Keratinocyte (primary cell): ENCODE data around the gene SLC45A2. TPM values are rescaled to one million over a fixed set of nuclear protein-coding genes. Genes with fewer than 3 reads are reported as not detected.

ENCODE experiments used
- DNase-seq: peaks from one replicate; pipeline ENCODE4 v3.0.0-alpha.2; 2011; ENCODE audit warnings: low read depth, missing footprints, low spot score
- FAIRE-seq: peaks from 2 replicates; lab custom pipeline; 2011; peaks lifted over from hg19 to GRCh38; lab: Jason Lieb, UNC
- H2AFZ ChIP-seq: 2 replicates; pipeline ENCODE4 v1.6.0; 2012; ENCODE audit warnings: low read length, control low read depth, inconsistent platforms; ENCODE audit not compliant: control insufficient read depth
- H3K27ac ChIP-seq: 2 replicates; pipeline ENCODE4 v1.5.1; 2011; ENCODE audit warnings: low read length; ENCODE audit not compliant: control insufficient read depth, insufficient read depth
- H3K27me3 ChIP-seq: 3 replicates; pipeline ENCODE4 v1.6.0; 2011; ENCODE audit warnings: low read length; ENCODE audit not compliant: control insufficient read depth, insufficient read depth; ENCODE audit errors: extremely low read depth
- H3K36me3 ChIP-seq, 2 experiments: 2 replicates in 1 of 2; 3 replicates in 1 of 2; pipeline ENCODE4 v1.5.1; 2011; ENCODE audit warnings: low read length in 2 of 2, mild to moderate bottlenecking in 1 of 2; ENCODE audit not compliant: control insufficient read depth in 2 of 2, insufficient read depth in 2 of 2; ENCODE audit errors: extremely low read depth in 1 of 2
- H3K4me1 ChIP-seq: 3 replicates; pipeline ENCODE4 v1.5.1; 2011; ENCODE audit warnings: low read length; ENCODE audit not compliant: control insufficient read depth, insufficient read depth; ENCODE audit errors: extremely low read depth
- H3K4me2 ChIP-seq: 3 replicates; pipeline ENCODE4 v1.6.0; 2011; ENCODE audit warnings: low read depth, low read length; ENCODE audit not compliant: control insufficient read depth, insufficient read depth; ENCODE audit errors: extremely low read depth
- H3K4me3 ChIP-seq, 3 experiments: fragments of 200-600 bp in 1 of 3; sonication (generic) in 1 of 3; 2 replicates in 2 of 3; 3 replicates in 1 of 3; pipeline ENCODE4 v1.5.1; 2011 to 2016; ENCODE audit warnings: low read length in 3 of 3, mild to moderate bottlenecking in 3 of 3, control low read depth in 2 of 3, inconsistent platforms in 1 of 3, low read depth in 1 of 3, mixed read lengths in 1 of 3, mixed run types in 1 of 3, moderate library complexity in 1 of 3; ENCODE audit not compliant: control insufficient read depth in 2 of 3, insufficient read depth in 2 of 3; ENCODE audit errors: extremely low read depth in 1 of 3
- H3K79me2 ChIP-seq: 2 replicates; pipeline ENCODE4 v1.6.0; 2012; ENCODE audit warnings: low read length; ENCODE audit not compliant: control insufficient read depth, insufficient read depth
- H3K9ac ChIP-seq: 3 replicates; pipeline ENCODE4 v1.6.0; 2011; ENCODE audit warnings: low read length; ENCODE audit not compliant: control insufficient read depth, insufficient read depth; ENCODE audit errors: extremely low read depth
- H3K9me1 ChIP-seq: 3 replicates; pipeline ENCODE4 v1.6.0; 2011; ENCODE audit warnings: low read length; ENCODE audit not compliant: control insufficient read depth, insufficient read depth; ENCODE audit errors: extremely low read depth
- H3K9me3 ChIP-seq: 2 replicates; pipeline ENCODE4 v1.5.1; 2012; ENCODE audit warnings: low read depth, low read length; ENCODE audit not compliant: control insufficient read depth
- H4K20me1 ChIP-seq: 3 replicates; pipeline ENCODE4 v1.6.0; 2011; ENCODE audit warnings: low read length; ENCODE audit not compliant: control insufficient read depth, insufficient read depth; ENCODE audit errors: extremely low read depth
- CTCF ChIP-seq, 3 experiments: IDR thresholded peaks in 1 of 3; conservative IDR thresholded peaks in 1 of 3; optimal IDR thresholded peaks in 1 of 3; 2 replicates in 2 of 3; 3 replicates in 1 of 3; pipeline versions ENCODE3 to v1.5.1; 2011; ENCODE audit warnings: low read length in 3 of 3, mild to moderate bottlenecking in 3 of 3, moderate library complexity in 2 of 3, control low read depth in 1 of 3, inconsistent platforms in 1 of 3; ENCODE audit not compliant: insufficient read depth in 2 of 3; ENCODE audit errors: extremely low read depth in 1 of 3
- EZH2 ChIP-seq: IDR thresholded peaks from one replicate; pipeline ENCODE4 v1.6.1; 2012; ENCODE audit warnings: inconsistent platforms, mild to moderate bottlenecking, low read length, moderate library complexity
- dilution Hi-C: fragments of 300-500 bp; cut with MboI; formaldehyde crosslinking; loops from one replicate; pipeline ENCODE4 v1.7.0; 2020; ENCODE audit warnings: low sequenced_read_pairs; ENCODE audit not compliant: extremely low pct_ligation_motif_present
- polyA plus RNA-seq, 5 experiments: library from polyadenylated mRNA; depleted of rRNA in 3 of 5; stranded (reverse) in 3 of 5; stranded (forward) in 1 of 5; unstranded in 1 of 5; fragments of >200 nt; gene quantifications; 1 replicate in 1 of 5; 2 replicates in 3 of 5; 3 replicates in 1 of 5; pipeline versions ENCODE4 v1.2.1 to v1.2.3, GENCODE V29; 2011 to 2012; ENCODE audit warnings: missing spikeins in 2 of 5, low read depth in 1 of 5, low replicate concordance in 1 of 5

The SLC45A2 gene
- polyA plus RNA-seq, 1 donor (not counting 4 experiments of a cell fraction or from before 2014, with no cell fraction given) = 0.04 TPM

GRCh38 chr5:33944543-33945132 lies 39.9 kb downstream of the SLC45A2 start:
- peaks cover 4% of the 10 kb centered on the region for H3K27me3 ChIP-seq
- no peak overlapping the region for H3K27ac ChIP-seq
- H3K36me3 ChIP-seq = no peaks in the 10 kb centered on the region
- FAIRE-seq (no peak), DNase-seq (no peak)
- H3K9me3 ChIP-seq = no peaks in the 10 kb centered on the region
- no peaks in the 10 kb centered on the region for H4K20me1 ChIP-seq
- no peak overlapping the region for H3K9ac ChIP-seq
- H3K4me3 ChIP-seq = no peak overlapping the region
- no peaks in the 10 kb centered on the region for H3K4me1 ChIP-seq
- dilution Hi-C loops = loop anchor here (25.0 kb wide), 1 partner anchor 457 kb away; no protein-coding TSS in a partner anchor
- no peak overlapping the region for H3K4me2 ChIP-seq
- no peaks in the 10 kb centered on the region for H3K9me1 ChIP-seq
- no peaks in the 10 kb centered on the region for H3K79me2 ChIP-seq
- no peak overlapping the region for H2AFZ ChIP-seq
- TF ChIP-seq CTCF (optimal IDR thresholded peaks at IDR 0.05 in 1 of 3, IDR thresholded peaks at IDR 0.05 in 1 of 3, conservative IDR thresholded peaks at IDR 0.05 in 1 of 3; ENCODE audit: extremely low read depth in 1 of 3, insufficient read depth in 2 of 3, low read length in 3 of 3) = no peak
- no peak for TF ChIP-seq EZH2

GRCh38 chr5:33941090-33941489 lies 43.4 kb downstream of the SLC45A2 start:
- no peak for TF ChIP-seq CTCF (optimal IDR thresholded peaks at IDR 0.05 in 1 of 3, IDR thresholded peaks at IDR 0.05 in 1 of 3, conservative IDR thresholded peaks at IDR 0.05 in 1 of 3; ENCODE audit: extremely low read depth in 1 of 3, insufficient read depth in 2 of 3, low read length in 3 of 3)
- TF ChIP-seq EZH2 = no peak
- Histone ChIP-seq H3K4me3 (no peak overlapping the region), H4K20me1 (no peaks in the 10 kb centered on the region), H3K4me1 (no peaks in the 10 kb centered on the region), H3K4me2 (no peak overlapping the region), H3K9me1 (no peaks in the 10 kb centered on the region), H3K9me3 (no peaks in the 10 kb centered on the region), H3K79me2 (no peaks in the 10 kb centered on the region), H3K27ac (no peak overlapping the region), H3K27me3 (peaks cover 34% of the 10 kb centered on the region), H3K9ac (no peak overlapping the region), H3K36me3 (no peaks in the 10 kb centered on the region), H2AFZ (no peak overlapping the region)
- FAIRE-seq (no peak), DNase-seq (no peak)
- dilution Hi-C loops = loop anchor here (25.0 kb wide), 1 partner anchor 454 kb away; no protein-coding TSS in a partner anchor
